Neural cell (in vitro differentiated cells): ENCODE data around the gene BHLHE23.

Experiments used
- MXI1 ChIP-seq: fragments of 450-650 bp; conservative IDR thresholded peaks from 2 replicates; pipeline ENCODE4 v1.6.1; 2014; ENCODE audit warnings: antibody characterized with exemption, mild to moderate bottlenecking; ENCODE audit not compliant: poor library complexity, severe bottlenecking
- TAF1 ChIP-seq: IDR thresholded peaks from 2 replicates; pipeline ENCODE4 v1.6.1; 2012; ENCODE audit warnings: low read depth
- TF ChIP-seq, protein P1 (sequence below): fragments of 450-650 bp; IDR thresholded peaks from 2 replicates; pipeline ENCODE4 v1.5.1; 2014; ENCODE audit warnings: antibody characterized with exemption, mild to moderate bottlenecking, moderate library complexity; ENCODE audit not compliant: poor library complexity, severe bottlenecking

DNA sequence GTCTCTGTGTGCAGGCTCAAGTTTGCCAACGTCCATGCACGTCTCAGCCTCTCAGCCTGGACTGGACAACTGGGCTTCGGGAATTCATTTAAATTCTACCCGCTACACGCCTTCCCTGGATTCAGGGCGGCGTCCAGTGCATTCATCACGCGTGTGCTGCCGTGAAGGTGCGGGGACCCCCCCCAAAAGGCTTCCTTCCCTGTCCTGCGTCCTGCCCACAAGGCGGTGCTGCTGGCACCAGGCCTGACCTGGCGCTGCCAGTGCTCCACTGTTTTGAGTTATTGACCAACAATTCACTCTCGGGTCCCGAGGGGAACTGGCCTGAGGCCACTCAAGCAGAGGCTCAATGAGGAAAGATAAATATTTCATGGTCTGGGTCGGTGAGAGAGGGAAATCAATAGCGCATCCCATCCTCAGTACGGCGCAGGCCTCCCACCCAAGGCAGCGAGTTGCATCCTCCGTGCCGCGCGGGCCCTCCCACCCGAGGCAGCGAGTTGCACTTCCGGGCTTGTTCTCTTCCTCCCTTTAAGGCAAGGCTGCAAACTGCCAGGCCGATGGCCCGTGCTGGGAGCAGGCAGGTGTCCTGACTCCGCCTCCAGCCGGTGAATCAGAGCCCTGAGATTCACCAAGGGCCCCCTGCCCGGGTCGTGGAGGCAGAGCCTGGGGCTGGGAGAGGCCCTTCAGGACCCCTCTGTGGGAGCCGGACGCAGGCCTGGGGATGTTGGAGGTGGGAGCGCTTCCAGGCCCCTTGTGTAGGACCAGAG, 22.8 kb upstream of the BHLHE23 start:
- TF ChIP-seq, protein P1, sequence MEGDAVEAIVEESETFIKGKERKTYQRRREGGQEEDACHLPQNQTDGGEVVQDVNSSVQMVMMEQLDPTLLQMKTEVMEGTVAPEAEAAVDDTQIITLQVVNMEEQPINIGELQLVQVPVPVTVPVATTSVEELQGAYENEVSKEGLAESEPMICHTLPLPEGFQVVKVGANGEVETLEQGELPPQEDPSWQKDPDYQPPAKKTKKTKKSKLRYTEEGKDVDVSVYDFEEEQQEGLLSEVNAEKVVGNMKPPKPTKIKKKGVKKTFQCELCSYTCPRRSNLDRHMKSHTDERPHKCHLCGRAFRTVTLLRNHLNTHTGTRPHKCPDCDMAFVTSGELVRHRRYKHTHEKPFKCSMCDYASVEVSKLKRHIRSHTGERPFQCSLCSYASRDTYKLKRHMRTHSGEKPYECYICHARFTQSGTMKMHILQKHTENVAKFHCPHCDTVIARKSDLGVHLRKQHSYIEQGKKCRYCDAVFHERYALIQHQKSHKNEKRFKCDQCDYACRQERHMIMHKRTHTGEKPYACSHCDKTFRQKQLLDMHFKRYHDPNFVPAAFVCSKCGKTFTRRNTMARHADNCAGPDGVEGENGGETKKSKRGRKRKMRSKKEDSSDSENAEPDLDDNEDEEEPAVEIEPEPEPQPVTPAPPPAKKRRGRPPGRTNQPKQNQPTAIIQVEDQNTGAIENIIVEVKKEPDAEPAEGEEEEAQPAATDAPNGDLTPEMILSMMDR, result no peak
- TF ChIP-seq MXI1 (no peak), TAF1 (no peak)
